IMR-90 (cell line): ENCODE data around the gene LUZP1. TPM values are rescaled to one million over a fixed set of nuclear protein-coding genes. Genes with fewer than 3 reads are reported as not detected.

Experiments
- ATAC-seq: fragments of 200-7000 bp; cut with Tn5 transposase; 2 replicates; pipeline ENCODE4 v1.9.1; 2020; ENCODE audit warnings: low read depth, mild to moderate bottlenecking, moderate library complexity
- BruUV-seq: library from RNA; stranded (reverse); fragments of 400-500 nt; replicated peaks from 2 replicates; lab custom pipeline; 2021; lab: Mats Ljungman, UMichigan
- CTCF ChIA-PET: fragments of 300-600 bp; formaldehyde crosslinking; extraction: SDS; loops from one replicate; lab custom pipeline; 2021; ENCODE audit warnings: antibody characterized with exemption; lab: Yijun Ruan, JAX
- POLR2A ChIA-PET: fragments of 300-600 bp; sonication (Branson Sonifier 250); formaldehyde crosslinking; loops from one replicate; lab custom pipeline; 2022; ENCODE audit warnings: antibody characterized with exemption; ENCODE audit not compliant: unreplicated experiment; lab: Charles Lee
- DNase-seq: peaks from one replicate; pipeline ENCODE4 v3.0.0; 2013
- H2AFZ ChIP-seq: replicated peaks from 2 replicates; pipeline ENCODE3; 2013; ENCODE audit warnings: low read length, mild to moderate bottlenecking; ENCODE audit not compliant: poor library complexity
- H2AK5ac ChIP-seq: 2 replicates; pipeline ENCODE4 v1.6.1; 2013; ENCODE audit warnings: low read depth, low read length, inconsistent platforms
- H2AK9ac ChIP-seq: replicated peaks from 2 replicates; pipeline ENCODE3; 2013; ENCODE audit warnings: mild to moderate bottlenecking, low read depth, low read length, moderate library complexity; ENCODE audit not compliant: poor library complexity
- H2BK120ac ChIP-seq: 2 replicates; pipeline ENCODE4 v1.6.1; 2013; ENCODE audit warnings: low read depth, low read length, inconsistent platforms
- H2BK15ac ChIP-seq: 3 replicates; pipeline ENCODE4 v1.6.1; 2013; ENCODE audit warnings: low read depth, low read length, inconsistent platforms
- H2BK20ac ChIP-seq: 2 replicates; pipeline ENCODE4 v1.6.1; 2013; ENCODE audit warnings: low read depth, mild to moderate bottlenecking, inconsistent platforms, low read length, moderate library complexity
- H2BK5ac ChIP-seq: 2 replicates; pipeline ENCODE4 v1.6.1; 2013; ENCODE audit warnings: mild to moderate bottlenecking, low read depth, low read length, inconsistent platforms; ENCODE audit not compliant: poor library complexity, severe bottlenecking
- H3K14ac ChIP-seq: replicated peaks from 2 replicates; pipeline ENCODE4 v1.6.1; 2013; ENCODE audit warnings: low read depth, low read length, inconsistent platforms
- H3K18ac ChIP-seq: 2 replicates; pipeline ENCODE4 v1.6.1; 2013; ENCODE audit warnings: low read depth, low read length, control low read depth
- H3K23ac ChIP-seq: 2 replicates; pipeline ENCODE4 v1.6.1; 2013; ENCODE audit warnings: low read depth, low read length, inconsistent platforms
- H3K27ac ChIP-seq: 2 replicates; pipeline ENCODE4 v1.5.1; 2013; ENCODE audit warnings: mild to moderate bottlenecking, control low read depth, low read length; ENCODE audit not compliant: insufficient read depth
- H3K27me3 ChIP-seq: 2 replicates; pipeline ENCODE4 v1.6.1; 2013; ENCODE audit warnings: low read length; ENCODE audit not compliant: control insufficient read depth, insufficient read depth
- H3K36me3 ChIP-seq: 2 replicates; pipeline ENCODE4 v1.6.1; 2013; ENCODE audit warnings: low read length, mixed read lengths; ENCODE audit not compliant: control insufficient read depth, insufficient read depth
- H3K4ac ChIP-seq: 2 replicates; pipeline ENCODE4 v1.6.1; 2013; ENCODE audit warnings: low read depth, low read length, inconsistent platforms
- H3K4me1 ChIP-seq: 2 replicates; pipeline ENCODE4 v1.6.1; 2013; ENCODE audit warnings: low read length, mixed read lengths; ENCODE audit not compliant: control insufficient read depth, insufficient read depth
- H3K4me2 ChIP-seq: 2 replicates; pipeline ENCODE4 v1.6.1; 2013; ENCODE audit warnings: low read depth, mild to moderate bottlenecking, control low read depth, low read length, moderate library complexity
- H3K4me3 ChIP-seq: 2 replicates; pipeline ENCODE4 v1.5.1; 2013; ENCODE audit warnings: low read depth, mild to moderate bottlenecking, control low read depth, low read length, moderate library complexity; ENCODE audit not compliant: insufficient read depth
- H3K56ac ChIP-seq: 2 replicates; pipeline ENCODE4 v1.6.1; 2013; ENCODE audit warnings: low read length, inconsistent platforms; ENCODE audit not compliant: insufficient read depth; ENCODE audit errors: extremely low read depth
- H3K79me1 ChIP-seq, 2 experiments: 2 replicates each; pipeline ENCODE4 v1.6.1; 2013; ENCODE audit warnings: low read length in 2 of 2, inconsistent platforms in 1 of 2, low read depth in 1 of 2
- H3K9ac ChIP-seq: 2 replicates; pipeline ENCODE4 v1.6.1; 2013; ENCODE audit warnings: low read depth, low read length, control low read depth
- H3K9me1 ChIP-seq: 2 replicates; pipeline ENCODE4 v1.6.1; 2013; ENCODE audit warnings: low read length, inconsistent platforms; ENCODE audit not compliant: insufficient read depth
- H3K9me3 ChIP-seq: 2 replicates; pipeline ENCODE4 v1.6.1; 2013; ENCODE audit warnings: low read length; ENCODE audit not compliant: control insufficient read depth, insufficient read depth
- H4K20me1 ChIP-seq: 2 replicates; pipeline ENCODE4 v1.6.1; 2013; ENCODE audit warnings: low read length, inconsistent platforms; ENCODE audit not compliant: insufficient read depth
- H4K5ac ChIP-seq: 2 replicates; pipeline ENCODE4 v1.6.1; 2013; ENCODE audit warnings: mild to moderate bottlenecking, low read depth, low read length, control low read depth
- H4K8ac ChIP-seq, 2 experiments: 2 replicates each; pipeline ENCODE4 v1.6.1; 2013; ENCODE audit warnings: low read depth in 2 of 2, low read length in 2 of 2, control low read depth in 1 of 2, inconsistent platforms in 1 of 2
- H4K91ac ChIP-seq: 2 replicates; pipeline ENCODE4 v1.6.1; 2013; ENCODE audit warnings: low read depth, low read length, inconsistent platforms; ENCODE audit not compliant: insufficient read depth
- CHD1 ChIP-seq: IDR thresholded peaks from 2 replicates; pipeline ENCODE4 v1.6.1; 2012; ENCODE audit warnings: low read depth, low read length, improper control_type of control experiment
- FOS ChIP-seq: fragments of 150-350 bp; IDR thresholded peaks from 2 replicates; pipeline ENCODE4 v1.6.1; 2016; ENCODE audit warnings: low read depth, low read length
- MAFK ChIP-seq: IDR thresholded peaks from 2 replicates; pipeline ENCODE4 v1.6.1; 2012; ENCODE audit warnings: low read depth, low read length, improper control_type of control experiment
- MAZ ChIP-seq: IDR thresholded peaks from 2 replicates; pipeline ENCODE4 v1.6.1; 2012; ENCODE audit warnings: low read depth, mild to moderate bottlenecking, low read length, improper control_type of control experiment, moderate library complexity, borderline replicate concordance
- MXI1 ChIP-seq: IDR thresholded peaks from 2 replicates; pipeline ENCODE4 v1.6.1; 2012; ENCODE audit warnings: low read depth, mild to moderate bottlenecking, low read length, moderate library complexity, borderline replicate concordance
- NFE2L2 ChIP-seq: fragments of 150-350 bp; IDR thresholded peaks from 2 replicates; pipeline ENCODE4 v1.6.1; 2016; ENCODE audit warnings: low read depth, mild to moderate bottlenecking, low read length
- POLR2A ChIP-seq: IDR thresholded peaks from 2 replicates; pipeline ENCODE4 v1.6.1; 2012; ENCODE audit warnings: mild to moderate bottlenecking, low read depth, low read length
- RAD21 ChIP-seq: IDR thresholded peaks from 2 replicates; pipeline ENCODE4 v1.6.1; 2012; ENCODE audit warnings: low read length, improper control_type of control experiment
- RCOR1 ChIP-seq: IDR thresholded peaks from 2 replicates; pipeline ENCODE4 v1.6.1; 2012; ENCODE audit warnings: mild to moderate bottlenecking, low read length, improper control_type of control experiment; ENCODE audit not compliant: insufficient replicate concordance
- SMC3 ChIP-seq: fragments of 150-350 bp; IDR thresholded peaks from 2 replicates; pipeline ENCODE4 v1.6.1; 2016; ENCODE audit warnings: low read depth, mild to moderate bottlenecking, antibody characterized with exemption, low read length, moderate library complexity
- dilution Hi-C: fragments of 300-500 bp; cut with HindIII; formaldehyde crosslinking; loops from one replicate; pipeline ENCODE4 v1.14.3; 2018; ENCODE audit warnings: low sequenced_read_pairs; ENCODE audit not compliant: unreplicated experiment
- in situ Hi-C: fragments of 300-500 bp; cut with MboI; formaldehyde crosslinking; loops from 3 replicates; pipeline ENCODE4 v1.14.3; 2019; ENCODE audit warnings: low sequenced_read_pairs, inconsistent platforms, mixed read lengths
- intact Hi-C: fragments of 100-400 bp; cut with micrococcal nuclease; formaldehyde crosslinking; loops from 2 replicates; pipeline ENCODE4 v1.10.0; 2022
- polyA plus RNA-seq, 3 experiments: library from polyadenylated mRNA; depleted of rRNA; stranded (reverse); fragments of >200 nt; gene quantifications; 2 replicates each; pipeline ENCODE4 v1.2.3, GENCODE V29; 2012; ENCODE audit warnings: low replicate concordance in 1 of 3
- total RNA-seq: library from RNA; depleted of rRNA; stranded (reverse); fragments of >200 nt; gene quantifications from 2 replicates; pipeline ENCODE4 v1.2.3, GENCODE V29; 2012
- TF ChIP-seq, protein P1 (sequence below): fragments of 150-350 bp; IDR thresholded peaks from 2 replicates; pipeline ENCODE4 v1.6.1; 2016; ENCODE audit warnings: low read depth, mild to moderate bottlenecking, low read length, moderate library complexity, borderline replicate concordance

The LUZP1 gene
- total and polyA plus RNA-seq, 2 of the 4 experiments (the other 2 are of a cell fraction), result 13.1 to 31.7 TPM

DNA sequence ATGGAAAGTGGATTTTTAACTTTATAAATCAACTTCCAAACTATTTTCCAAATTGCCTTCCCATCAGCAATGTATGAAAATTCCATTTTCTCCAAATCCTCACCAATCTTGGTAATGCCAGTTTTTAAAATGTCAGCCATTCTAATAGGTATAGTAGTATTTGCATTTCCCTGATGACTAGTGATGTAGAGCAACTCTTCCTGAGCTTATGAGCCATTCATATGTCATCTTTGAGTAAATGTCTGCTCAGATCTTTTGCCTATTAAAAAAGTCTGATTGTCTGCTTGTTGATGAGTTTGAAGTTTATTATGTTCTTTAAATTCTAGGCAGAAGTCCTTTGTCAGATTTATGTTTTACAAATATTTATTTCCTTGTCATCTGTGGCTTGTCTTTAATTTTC, 94.6 kb downstream of the LUZP1 start:
- Histone ChIP-seq H2AFZ (no peak overlapping the region), H4K20me1 (no peaks in the 10 kb centered on the region), H3K14ac (no peak overlapping the region), H3K23ac (no peak overlapping the region), H2BK5ac (no peak overlapping the region), H4K5ac (no peak overlapping the region), H3K4ac (no peak overlapping the region), H3K27me3 (no peaks in the 10 kb centered on the region), H3K27ac (no peak overlapping the region), H3K4me1 (peaks cover under 1% of the 10 kb centered on the region), H2AK5ac (no peak overlapping the region), H3K18ac (no peak overlapping the region), H3K4me3 (no peak overlapping the region), H3K36me3 (peaks cover 29% of the 10 kb centered on the region), H2BK15ac (no peak overlapping the region), H2BK20ac (no peak overlapping the region), H3K9ac (no peak overlapping the region), H4K8ac (no peak overlapping the region), H3K79me1 (peaks cover 5 to 17% of the 10 kb centered on the region in 2 experiments), H3K4me2 (0 out of 2 replicates have a peak overlapping the region, but pooled peaks have one; percentile 19), H3K9me3 (no peaks in the 10 kb centered on the region), H2BK120ac (no peak overlapping the region), H3K9me1 (peaks cover 2% of the 10 kb centered on the region), H2AK9ac (no peak overlapping the region), H3K56ac (no peak overlapping the region), H4K91ac (no peak overlapping the region)
- BruUV-seq, result no TSS peak
- intact Hi-C loops (loop anchor here (5.0 kb wide), 1 partner anchor 97 kb away; no protein-coding TSS in a partner anchor), dilution Hi-C loops (no loop called here), in situ Hi-C loops (no loop called here)
- DNase-seq, result peak; percentile 25
- CTCF ChIA-PET, result no interaction called here
- TF ChIP-seq MAZ (no peak), SMC3 (no peak), MXI1 (no peak), RCOR1 (no peak), NFE2L2 (no peak), CHD1 (no peak), POLR2A (no peak), FOS (no peak), RAD21 (no peak), MAFK (no peak)
- TF ChIP-seq, protein P1, sequence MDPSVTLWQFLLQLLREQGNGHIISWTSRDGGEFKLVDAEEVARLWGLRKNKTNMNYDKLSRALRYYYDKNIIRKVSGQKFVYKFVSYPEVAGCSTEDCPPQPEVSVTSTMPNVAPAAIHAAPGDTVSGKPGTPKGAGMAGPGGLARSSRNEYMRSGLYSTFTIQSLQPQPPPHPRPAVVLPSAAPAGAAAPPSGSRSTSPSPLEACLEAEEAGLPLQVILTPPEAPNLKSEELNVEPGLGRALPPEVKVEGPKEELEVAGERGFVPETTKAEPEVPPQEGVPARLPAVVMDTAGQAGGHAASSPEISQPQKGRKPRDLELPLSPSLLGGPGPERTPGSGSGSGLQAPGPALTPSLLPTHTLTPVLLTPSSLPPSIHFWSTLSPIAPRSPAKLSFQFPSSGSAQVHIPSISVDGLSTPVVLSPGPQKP, result no peak
- POLR2A ChIA-PET, result no interaction called here
- ATAC-seq, result peak; percentile 27; the same call in 1 of the 2 replicates
